Measurements from ENCODE around the gene KLC4. TPM values are rescaled to one million over a fixed set of nuclear protein-coding genes. Genes with fewer than 3 reads are reported as not detected.

The KLC4 gene
- total RNA-seq, 1 experiment from 2014 or later, result 13.8 TPM

DNA sequence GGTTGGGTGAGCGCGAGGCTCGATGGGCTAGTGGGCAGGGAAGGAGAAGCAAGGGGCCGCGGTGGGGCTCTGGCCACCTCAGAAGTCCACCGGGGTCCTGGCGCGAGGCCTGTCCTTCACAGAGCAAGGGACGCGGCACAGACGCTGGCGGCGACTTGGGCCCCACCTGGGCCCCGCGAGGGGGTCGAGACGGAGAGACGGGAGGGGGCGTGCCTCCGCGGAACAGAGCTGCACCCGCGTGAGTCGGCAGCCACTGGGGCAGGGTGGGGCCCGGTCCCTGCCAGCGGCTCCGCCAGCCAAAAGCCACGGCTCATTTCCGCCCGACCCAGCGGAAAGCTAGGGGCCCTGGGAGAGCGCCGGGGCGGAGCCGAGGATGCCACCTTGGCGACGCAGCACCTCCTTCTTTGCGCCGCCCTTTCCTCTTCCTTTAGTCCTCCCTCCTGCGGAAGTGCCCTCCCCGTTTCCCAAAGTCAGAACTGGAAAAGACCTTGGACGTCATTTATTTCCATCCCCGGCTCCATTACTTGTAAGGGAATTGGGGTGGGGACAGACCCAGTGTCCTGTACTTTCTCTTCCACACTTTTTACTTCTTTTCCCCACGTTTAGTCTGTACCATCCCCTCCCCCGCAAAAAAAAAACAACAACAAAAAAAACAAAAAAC, 5.8 kb upstream of the KLC4 start, which contains the start of gene CUL7:
Gene CUL7 (minus strand): TSS at position 307 of the 661 bp plus-strand sequence. CDS start 1,063 bp downstream, outside the sequence.
- Histone ChIP-seq H3K27me3 (ENCODE audit: low read length) (no peaks in the 10 kb centered on the region), H3K79me2 (ENCODE audit: low read length) (peaks cover 33% of the 10 kb centered on the region), H3K27ac (ENCODE audit: low read length) (peak within 1 kb of the TSS; percentile 69), H3K9ac (ENCODE audit: low read length) (peak within 1 kb of the TSS; percentile 98), H3K9me2 (replicated peaks; ENCODE audit: insufficient read depth, low read length) (no peaks in the 10 kb centered on the region), H3K9me3 (ENCODE audit: low read length) (no peaks in the 10 kb centered on the region), H3K4me1 (ENCODE audit: low read length) (peaks cover 36% of the 10 kb centered on the region), H3K4me2 (ENCODE audit: low read depth, low read length, poor library complexity, severe bottlenecking) (peak within 1 kb of the TSS; percentile 100), H2AFZ (ENCODE audit: low read length) (peak within 1 kb of the TSS; percentile 50), H3K36me3 (ENCODE audit: insufficient read depth, low read length) (0 out of 2 replicates have a peak, but pooled peaks cover 9% of the 10 kb centered on the region), H3K4me3 (ENCODE audit: low read length) (peak within 1 kb of the TSS; percentile 99), H4K20me1 (ENCODE audit: insufficient read depth, low read depth, low read length) (no peaks in the 10 kb centered on the region)
- peak; percentile 97 for DNase-seq

DNA sequence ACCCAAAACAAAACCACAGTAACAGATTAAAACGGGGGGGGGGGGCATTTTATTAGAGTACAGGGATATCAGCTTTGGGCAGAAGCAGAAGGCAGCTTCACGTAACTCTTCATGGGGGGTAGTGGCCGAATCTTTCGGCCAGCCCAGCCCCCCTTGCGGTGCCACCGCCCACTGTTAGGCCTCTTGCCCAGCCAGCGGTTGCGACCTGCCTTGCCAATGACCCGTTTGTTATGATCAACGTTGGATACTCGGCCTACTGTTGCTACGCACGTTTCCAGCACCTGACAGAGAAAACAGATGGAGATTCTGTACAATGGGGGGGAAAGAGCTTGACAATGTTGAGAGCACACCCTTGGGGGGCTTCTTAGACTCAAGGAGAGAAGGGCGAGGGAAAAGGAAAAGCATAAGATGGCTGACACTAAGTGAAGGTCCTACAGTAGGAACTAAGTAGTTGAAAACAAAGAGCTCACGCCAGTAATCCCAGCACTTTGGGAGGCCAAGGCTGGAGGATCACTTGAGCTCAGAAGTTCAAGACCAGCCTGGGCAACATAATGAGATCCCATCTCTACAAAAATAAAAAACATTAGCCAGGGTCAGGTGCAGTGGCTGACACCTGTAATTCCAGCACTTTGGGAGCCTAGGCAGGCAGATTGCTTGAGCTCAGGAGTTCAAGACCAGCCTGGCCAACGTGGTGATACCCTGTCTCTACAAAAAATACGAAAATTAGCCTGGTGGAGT, 5.1 kb upstream of the KLC4 start:
- DNase-seq, result no peak
- H2AFZ ChIP-seq (ENCODE audit: low read length), result no peak overlapping the region
- H3K79me2 ChIP-seq (ENCODE audit: low read length), result peaks cover 39% of the 10 kb centered on the region
- no peaks in the 10 kb centered on the region for H4K20me1 ChIP-seq (ENCODE audit: insufficient read depth, low read depth, low read length)
- no peaks in the 10 kb centered on the region for H3K9me3 ChIP-seq (ENCODE audit: low read length)
- H3K27me3 ChIP-seq (ENCODE audit: low read length), result no peaks in the 10 kb centered on the region
- H3K9me2 ChIP-seq (replicated peaks; ENCODE audit: insufficient read depth, low read length), result no peaks in the 10 kb centered on the region
- peak overlapping the region; percentile 99 for H3K4me3 ChIP-seq (ENCODE audit: low read length)
- H3K4me2 ChIP-seq (ENCODE audit: low read depth, low read length, poor library complexity, severe bottlenecking), result peak overlapping the region; percentile 100
- H3K27ac ChIP-seq (ENCODE audit: low read length), result no peak overlapping the region
- peak overlapping the region; percentile 98 for H3K9ac ChIP-seq (ENCODE audit: low read length)
- 0 out of 2 replicates have a peak, but pooled peaks cover 9% of the 10 kb centered on the region for H3K36me3 ChIP-seq (ENCODE audit: insufficient read depth, low read length)
- peaks cover 36% of the 10 kb centered on the region for H3K4me1 ChIP-seq (ENCODE audit: low read length)

DNA sequence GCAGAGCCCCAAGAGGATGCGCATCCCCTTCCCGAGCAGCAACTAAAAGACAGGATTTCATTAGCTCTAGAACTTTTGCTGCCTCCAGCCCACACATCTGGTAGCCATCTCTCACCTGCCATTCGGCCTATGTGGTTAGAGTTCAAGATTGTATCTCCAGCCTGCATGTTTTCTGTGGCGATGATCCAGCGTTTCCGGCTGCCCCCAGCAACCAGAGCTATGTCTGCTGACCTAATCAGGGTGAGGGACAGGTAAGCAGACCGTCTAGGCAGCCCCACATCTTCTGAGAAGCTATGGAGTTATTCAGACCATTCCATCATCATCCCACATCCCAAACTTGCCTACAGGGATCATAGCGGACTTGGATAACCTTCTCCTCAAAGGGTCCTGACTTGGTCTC, 3.5 kb upstream of the KLC4 start:
- Histone ChIP-seq H3K27ac (ENCODE audit: low read length) (no peak overlapping the region), H3K4me3 (ENCODE audit: low read length) (no peak overlapping the region), H3K36me3 (ENCODE audit: insufficient read depth, low read length) (0 out of 2 replicates have a peak, but pooled peaks cover 5% of the 10 kb centered on the region), H3K4me2 (ENCODE audit: low read depth, low read length, poor library complexity, severe bottlenecking) (no peak overlapping the region), H2AFZ (ENCODE audit: low read length) (no peak overlapping the region), H4K20me1 (ENCODE audit: insufficient read depth, low read depth, low read length) (no peaks in the 10 kb centered on the region), H3K27me3 (ENCODE audit: low read length) (no peaks in the 10 kb centered on the region), H3K9me3 (ENCODE audit: low read length) (no peaks in the 10 kb centered on the region), H3K79me2 (ENCODE audit: low read length) (peaks cover 47% of the 10 kb centered on the region), H3K9ac (ENCODE audit: low read length) (no peak overlapping the region), H3K9me2 (replicated peaks; ENCODE audit: insufficient read depth, low read length) (no peaks in the 10 kb centered on the region), H3K4me1 (ENCODE audit: low read length) (peaks cover 48% of the 10 kb centered on the region)
- DNase-seq, result no peak

DNA sequence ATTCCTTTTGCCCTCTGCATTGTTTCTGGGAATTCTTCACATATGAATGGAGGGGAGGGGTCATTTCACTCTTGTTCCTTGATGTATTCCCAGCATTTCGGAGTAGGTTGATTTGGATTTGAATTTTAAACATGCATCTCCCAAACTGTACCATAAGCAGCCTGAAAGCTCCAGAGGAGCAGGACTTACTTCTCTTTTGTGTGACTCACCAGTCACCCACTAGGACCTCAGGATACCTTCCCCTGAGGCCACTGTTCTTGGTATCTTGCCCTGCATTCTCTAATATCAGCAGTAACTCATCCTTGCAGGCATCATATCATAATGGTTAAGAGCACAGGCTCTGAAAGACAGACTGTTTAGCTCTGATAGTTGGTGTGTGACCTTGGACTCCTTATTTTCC, 900 bp upstream of the KLC4 start:
- DNase-seq, result no peak
- Histone ChIP-seq H2AFZ (ENCODE audit: low read length) (no peak overlapping the region), H3K4me2 (ENCODE audit: low read depth, low read length, poor library complexity, severe bottlenecking) (peak overlapping the region; percentile 86), H3K4me3 (ENCODE audit: low read length) (peak overlapping the region; percentile 97), H3K79me2 (ENCODE audit: low read length) (peaks cover 27% of the 10 kb centered on the region), H3K9me2 (replicated peaks; ENCODE audit: insufficient read depth, low read length) (no peaks in the 10 kb centered on the region), H3K27ac (ENCODE audit: low read length) (no peak overlapping the region), H4K20me1 (ENCODE audit: insufficient read depth, low read depth, low read length) (no peaks in the 10 kb centered on the region), H3K9ac (ENCODE audit: low read length) (peak overlapping the region; percentile 95), H3K9me3 (ENCODE audit: low read length) (no peaks in the 10 kb centered on the region), H3K36me3 (ENCODE audit: insufficient read depth, low read length) (0 out of 2 replicates have a peak, but pooled peaks cover 5% of the 10 kb centered on the region), H3K4me1 (ENCODE audit: low read length) (peaks cover 28% of the 10 kb centered on the region), H3K27me3 (ENCODE audit: low read length) (no peaks in the 10 kb centered on the region)

DNA sequence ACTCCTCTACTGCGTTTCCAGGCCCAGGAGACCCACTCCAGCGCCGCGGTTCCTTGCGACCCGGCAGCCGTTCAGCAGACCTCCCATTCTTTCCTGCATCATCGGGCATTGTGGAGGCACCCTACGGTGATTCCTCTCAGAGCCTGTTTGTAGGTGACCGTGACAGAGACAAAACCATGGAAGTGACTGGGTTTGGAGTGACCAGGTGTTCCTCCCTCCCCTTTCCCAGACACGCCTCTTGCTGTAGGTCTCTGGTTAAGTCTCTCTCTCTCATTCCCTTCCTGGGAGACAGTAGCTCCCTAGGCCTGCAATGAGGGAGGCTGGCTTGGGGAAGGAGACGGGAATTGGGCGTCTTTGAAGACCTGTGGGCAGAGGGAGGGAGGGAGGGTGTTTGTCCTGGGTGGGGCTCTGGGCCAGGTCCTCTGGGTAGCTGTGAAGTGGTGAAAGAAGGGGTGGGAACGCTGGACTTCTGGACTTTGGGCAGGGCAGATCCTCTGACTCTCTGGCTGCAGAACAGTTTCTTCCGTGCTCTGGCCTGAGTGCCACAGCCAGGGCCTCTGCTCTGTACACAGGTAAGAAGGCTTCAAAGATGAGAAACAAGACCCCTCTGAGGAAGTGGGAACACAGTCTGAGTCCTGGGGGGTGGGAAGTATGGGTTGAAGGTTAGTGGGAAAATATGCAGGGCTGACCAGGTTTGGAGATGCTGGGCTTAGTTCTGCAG, 763 bp downstream of the KLC4 start:
- Histone ChIP-seq H3K4me2 (ENCODE audit: low read depth, low read length, poor library complexity, severe bottlenecking) (peak overlapping the region; percentile 98), H3K4me1 (ENCODE audit: low read length) (peaks cover 22% of the 10 kb centered on the region), H3K9ac (ENCODE audit: low read length) (peak overlapping the region; percentile 87), H3K9me3 (ENCODE audit: low read length) (no peaks in the 10 kb centered on the region), H3K27ac (ENCODE audit: low read length) (no peak overlapping the region), H4K20me1 (ENCODE audit: insufficient read depth, low read depth, low read length) (no peaks in the 10 kb centered on the region), H3K79me2 (ENCODE audit: low read length) (peaks cover 27% of the 10 kb centered on the region), H3K9me2 (replicated peaks; ENCODE audit: insufficient read depth, low read length) (no peaks in the 10 kb centered on the region), H3K4me3 (ENCODE audit: low read length) (peak overlapping the region; percentile 97), H2AFZ (ENCODE audit: low read length) (peak overlapping the region; percentile 92), H3K36me3 (ENCODE audit: insufficient read depth, low read length) (0 out of 2 replicates have a peak, but pooled peaks cover 5% of the 10 kb centered on the region), H3K27me3 (ENCODE audit: low read length) (no peaks in the 10 kb centered on the region)
- DNase-seq, result no peak

DNA sequence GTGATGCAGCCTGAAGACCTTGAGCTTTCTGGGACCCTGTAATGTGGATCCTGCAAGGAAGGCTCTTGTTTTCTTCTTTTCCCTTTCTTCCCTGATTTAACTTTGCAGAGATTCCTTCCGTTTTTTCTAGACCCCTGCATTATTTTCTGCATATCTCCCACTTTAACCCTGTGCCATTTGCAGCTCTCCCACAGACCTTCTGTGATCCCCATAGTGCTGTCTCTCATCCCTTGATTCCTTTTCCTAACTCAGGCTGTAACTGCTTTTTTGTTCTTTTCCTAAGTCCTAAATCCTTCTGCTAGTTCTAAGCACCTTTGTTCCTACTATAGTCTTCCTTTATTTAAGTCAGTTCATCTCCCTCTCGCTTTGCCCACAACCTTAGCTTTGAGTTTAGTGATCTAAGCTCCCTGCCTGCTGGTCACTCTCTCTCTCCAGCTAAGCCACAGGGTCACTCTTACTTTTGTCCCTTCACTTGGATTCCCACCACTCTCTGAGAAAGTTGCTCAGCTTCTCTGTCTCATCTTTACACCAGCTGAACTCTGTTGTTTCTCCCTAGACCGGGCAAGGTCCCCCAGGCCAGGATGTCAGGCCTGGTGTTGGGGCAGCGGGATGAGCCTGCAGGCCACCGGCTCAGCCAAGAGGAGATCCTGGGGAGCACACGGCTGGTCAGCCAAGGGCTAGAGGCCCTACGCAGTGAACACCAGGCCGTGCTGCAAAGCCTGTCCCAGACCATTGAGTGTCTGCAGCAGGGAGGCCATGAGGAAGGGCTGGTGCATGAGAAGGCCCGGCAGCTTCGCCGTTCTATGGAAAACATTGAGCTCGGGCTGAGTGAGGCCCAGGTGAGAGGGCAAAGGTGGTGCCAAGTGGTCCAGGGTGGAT, 1.6 kb downstream of the KLC4 start:
- Histone ChIP-seq H3K9me2 (replicated peaks; ENCODE audit: insufficient read depth, low read length) (no peaks in the 10 kb centered on the region), H3K27ac (ENCODE audit: low read length) (no peak overlapping the region), H3K79me2 (ENCODE audit: low read length) (peaks cover 27% of the 10 kb centered on the region), H4K20me1 (ENCODE audit: insufficient read depth, low read depth, low read length) (no peaks in the 10 kb centered on the region), H3K36me3 (ENCODE audit: insufficient read depth, low read length) (0 out of 2 replicates have a peak, but pooled peaks cover 2% of the 10 kb centered on the region), H3K4me2 (ENCODE audit: low read depth, low read length, poor library complexity, severe bottlenecking) (peak overlapping the region; percentile 98), H3K4me1 (ENCODE audit: low read length) (peaks cover 22% of the 10 kb centered on the region), H3K27me3 (ENCODE audit: low read length) (no peaks in the 10 kb centered on the region), H3K9me3 (ENCODE audit: low read length) (no peaks in the 10 kb centered on the region), H3K4me3 (ENCODE audit: low read length) (peak overlapping the region; percentile 97; the same call in 1 of the 2 replicates), H2AFZ (ENCODE audit: low read length) (no peak overlapping the region), H3K9ac (ENCODE audit: low read length) (peak overlapping the region; percentile 87)
- DNase-seq, result no peak

DNA sequence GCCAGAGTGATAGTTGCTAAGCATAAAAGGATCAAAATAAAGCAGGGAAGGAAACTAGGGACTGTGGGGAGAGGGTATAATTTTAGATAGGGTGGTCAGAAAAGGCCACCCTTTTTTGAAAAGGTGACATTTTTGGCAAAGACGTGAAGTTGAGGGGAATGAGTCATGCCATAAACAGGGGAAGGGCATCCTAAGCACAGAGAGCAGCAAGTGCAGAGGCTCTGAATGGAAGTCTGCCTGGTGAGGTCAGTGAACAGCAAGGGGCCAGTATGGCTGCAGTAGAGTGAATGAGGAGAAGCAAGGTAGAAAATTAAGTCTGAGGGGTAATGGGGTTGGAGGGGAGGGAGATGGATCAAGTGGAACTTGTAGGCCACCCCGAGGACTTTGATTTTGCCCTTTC, 2.4 kb downstream of the KLC4 start:
- DNase-seq, result no peak
- Histone ChIP-seq H3K4me2 (ENCODE audit: low read depth, low read length, poor library complexity, severe bottlenecking) (no peak overlapping the region), H3K9me2 (replicated peaks; ENCODE audit: insufficient read depth, low read length) (no peaks in the 10 kb centered on the region), H3K79me2 (ENCODE audit: low read length) (peaks cover 27% of the 10 kb centered on the region), H3K9ac (ENCODE audit: low read length) (no peak overlapping the region), H3K4me1 (ENCODE audit: low read length) (peaks cover 22% of the 10 kb centered on the region), H2AFZ (ENCODE audit: low read length) (no peak overlapping the region), H4K20me1 (ENCODE audit: insufficient read depth, low read depth, low read length) (no peaks in the 10 kb centered on the region), H3K27ac (ENCODE audit: low read length) (no peak overlapping the region), H3K9me3 (ENCODE audit: low read length) (no peaks in the 10 kb centered on the region), H3K4me3 (ENCODE audit: low read length) (no peak overlapping the region), H3K36me3 (ENCODE audit: insufficient read depth, low read length) (no peaks in the 10 kb centered on the region), H3K27me3 (ENCODE audit: low read length) (no peaks in the 10 kb centered on the region)
